Measurements from ENCODE around the gene XRCC3. TPM values are rescaled to one million over a fixed set of nuclear protein-coding genes. Genes with fewer than 3 reads are reported as not detected.

Gene XRCC3
- total RNA-seq, 1 experiment from 2014 or later, result 36.8 TPM

GRCh38 chr14:103738166-103738565, 22.9 kb upstream of the XRCC3 start:
- Histone ChIP-seq H3K4me3 (ENCODE audit: low read depth in 2 of 2, low read length in 2 of 2) (no peak overlapping the region), H3K27ac (ENCODE audit: low read length) (no peak overlapping the region), H3K9me3 (ENCODE audit: control insufficient read depth, insufficient read depth, low read depth, low read length) (no peaks in the 10 kb centered on the region), H3K27me3 (ENCODE audit: control insufficient read depth, insufficient read depth, low read length) (no peaks in the 10 kb centered on the region), H3K4me1 (ENCODE audit: control insufficient read depth, insufficient read depth, low read length) (no peaks in the 10 kb centered on the region), H3K36me3 (ENCODE audit: control insufficient read depth, insufficient read depth, low read length) (no peaks in the 10 kb centered on the region; the same call in 1 of the 2 replicates)
- ChIA-PET POLR2A (no interaction called here), CTCF (no interaction called here)
- in situ Hi-C loops (cut with HindIII; ENCODE audit: low pct_unique_long_range_greater_than_20kb, low sequenced_read_pairs) (no loop called here), intact Hi-C loops (cut with micrococcal nuclease; ENCODE audit: unreplicated experiment) (no loop called here)
- TF ChIP-seq SIN3A (IDR thresholded peaks at IDR 0.05; ENCODE audit: borderline replicate concordance, insufficient read depth, low read depth, low read length) (no peak), POLR2AphosphoS5 (IDR thresholded peaks at IDR 0.05; ENCODE audit: low read depth, low read length) (no peak), TCF7L2 (IDR thresholded peaks at IDR 0.05; ENCODE audit: low read depth, low read length) (no peak)
- TF ChIP-seq, protein P1, sequence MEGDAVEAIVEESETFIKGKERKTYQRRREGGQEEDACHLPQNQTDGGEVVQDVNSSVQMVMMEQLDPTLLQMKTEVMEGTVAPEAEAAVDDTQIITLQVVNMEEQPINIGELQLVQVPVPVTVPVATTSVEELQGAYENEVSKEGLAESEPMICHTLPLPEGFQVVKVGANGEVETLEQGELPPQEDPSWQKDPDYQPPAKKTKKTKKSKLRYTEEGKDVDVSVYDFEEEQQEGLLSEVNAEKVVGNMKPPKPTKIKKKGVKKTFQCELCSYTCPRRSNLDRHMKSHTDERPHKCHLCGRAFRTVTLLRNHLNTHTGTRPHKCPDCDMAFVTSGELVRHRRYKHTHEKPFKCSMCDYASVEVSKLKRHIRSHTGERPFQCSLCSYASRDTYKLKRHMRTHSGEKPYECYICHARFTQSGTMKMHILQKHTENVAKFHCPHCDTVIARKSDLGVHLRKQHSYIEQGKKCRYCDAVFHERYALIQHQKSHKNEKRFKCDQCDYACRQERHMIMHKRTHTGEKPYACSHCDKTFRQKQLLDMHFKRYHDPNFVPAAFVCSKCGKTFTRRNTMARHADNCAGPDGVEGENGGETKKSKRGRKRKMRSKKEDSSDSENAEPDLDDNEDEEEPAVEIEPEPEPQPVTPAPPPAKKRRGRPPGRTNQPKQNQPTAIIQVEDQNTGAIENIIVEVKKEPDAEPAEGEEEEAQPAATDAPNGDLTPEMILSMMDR (IDR thresholded peaks at IDR 0.05), result no peak
- TF ChIP-seq, protein P2, sequence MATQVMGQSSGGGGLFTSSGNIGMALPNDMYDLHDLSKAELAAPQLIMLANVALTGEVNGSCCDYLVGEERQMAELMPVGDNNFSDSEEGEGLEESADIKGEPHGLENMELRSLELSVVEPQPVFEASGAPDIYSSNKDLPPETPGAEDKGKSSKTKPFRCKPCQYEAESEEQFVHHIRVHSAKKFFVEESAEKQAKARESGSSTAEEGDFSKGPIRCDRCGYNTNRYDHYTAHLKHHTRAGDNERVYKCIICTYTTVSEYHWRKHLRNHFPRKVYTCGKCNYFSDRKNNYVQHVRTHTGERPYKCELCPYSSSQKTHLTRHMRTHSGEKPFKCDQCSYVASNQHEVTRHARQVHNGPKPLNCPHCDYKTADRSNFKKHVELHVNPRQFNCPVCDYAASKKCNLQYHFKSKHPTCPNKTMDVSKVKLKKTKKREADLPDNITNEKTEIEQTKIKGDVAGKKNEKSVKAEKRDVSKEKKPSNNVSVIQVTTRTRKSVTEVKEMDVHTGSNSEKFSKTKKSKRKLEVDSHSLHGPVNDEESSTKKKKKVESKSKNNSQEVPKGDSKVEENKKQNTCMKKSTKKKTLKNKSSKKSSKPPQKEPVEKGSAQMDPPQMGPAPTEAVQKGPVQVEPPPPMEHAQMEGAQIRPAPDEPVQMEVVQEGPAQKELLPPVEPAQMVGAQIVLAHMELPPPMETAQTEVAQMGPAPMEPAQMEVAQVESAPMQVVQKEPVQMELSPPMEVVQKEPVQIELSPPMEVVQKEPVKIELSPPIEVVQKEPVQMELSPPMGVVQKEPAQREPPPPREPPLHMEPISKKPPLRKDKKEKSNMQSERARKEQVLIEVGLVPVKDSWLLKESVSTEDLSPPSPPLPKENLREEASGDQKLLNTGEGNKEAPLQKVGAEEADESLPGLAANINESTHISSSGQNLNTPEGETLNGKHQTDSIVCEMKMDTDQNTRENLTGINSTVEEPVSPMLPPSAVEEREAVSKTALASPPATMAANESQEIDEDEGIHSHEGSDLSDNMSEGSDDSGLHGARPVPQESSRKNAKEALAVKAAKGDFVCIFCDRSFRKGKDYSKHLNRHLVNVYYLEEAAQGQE (IDR thresholded peaks at IDR 0.05; ENCODE audit: insufficient read depth in 1 of 2, low read depth in 2 of 2, low read length in 1 of 2), result no peak
- ATAC-seq (no peak), DNase-seq (ENCODE audit: low read depth, low spot score) (no peak)
- no TSS peak for BruUV-seq (replicated peaks)

GRCh38 chr14:103737432-103738045, 22.3 kb upstream of the XRCC3 start:
- in situ Hi-C loops (cut with HindIII; ENCODE audit: low pct_unique_long_range_greater_than_20kb, low sequenced_read_pairs) (no loop called here), intact Hi-C loops (cut with micrococcal nuclease; ENCODE audit: unreplicated experiment) (no loop called here)
- no peak for ATAC-seq
- H3K27ac ChIP-seq (ENCODE audit: low read length), result no peak overlapping the region
- ChIA-PET CTCF (no interaction called here), POLR2A (no interaction called here)
- H3K27me3 ChIP-seq (ENCODE audit: control insufficient read depth, insufficient read depth, low read length), result no peaks in the 10 kb centered on the region
- TF ChIP-seq, protein P1 (IDR thresholded peaks at IDR 0.05), result no peak
- TF ChIP-seq, protein P2 (IDR thresholded peaks at IDR 0.05; ENCODE audit: insufficient read depth in 1 of 2, low read depth in 2 of 2, low read length in 1 of 2), result no peak
- TF ChIP-seq SIN3A (IDR thresholded peaks at IDR 0.05; ENCODE audit: borderline replicate concordance, insufficient read depth, low read depth, low read length), result no peak
- TF ChIP-seq POLR2AphosphoS5 (IDR thresholded peaks at IDR 0.05; ENCODE audit: low read depth, low read length), result no peak
- TF ChIP-seq TCF7L2 (IDR thresholded peaks at IDR 0.05; ENCODE audit: low read depth, low read length), result no peak
- no peak for DNase-seq (ENCODE audit: low read depth, low spot score)
- no peak overlapping the region for H3K4me3 ChIP-seq (ENCODE audit: low read depth in 2 of 2, low read length in 2 of 2)
- BruUV-seq (replicated peaks), result no TSS peak
- H3K36me3 ChIP-seq (ENCODE audit: control insufficient read depth, insufficient read depth, low read length), result no peaks in the 10 kb centered on the region; the same call in 1 of the 2 replicates
- no peaks in the 10 kb centered on the region for H3K4me1 ChIP-seq (ENCODE audit: control insufficient read depth, insufficient read depth, low read length)
- no peaks in the 10 kb centered on the region for H3K9me3 ChIP-seq (ENCODE audit: control insufficient read depth, insufficient read depth, low read depth, low read length)

All from Panc1 (cell line).